Esophagus muscularis mucosa (tissue), 4 donors: ENCODE measurements around the gene PTPRK. TPM values are rescaled to one million over a fixed set of nuclear protein-coding genes. Genes with fewer than 3 reads are reported as not detected.

Experiments
- DNase-seq: peaks from one replicate; pipeline ENCODE4 v3.0.0-alpha.2; 2017; ENCODE audit errors: extremely low spot score
- H3K27ac ChIP-seq, 4 donors: fragments of 200-600 bp; sonication (generic); replicated peaks in 1 of 4; 1 replicate in 3 of 4; 2 replicates in 1 of 4; pipeline ENCODE4 v1.5.1; 2016 to 2019; ENCODE audit warnings: mild to moderate bottlenecking in 1 of 4
- H3K27me3 ChIP-seq, 4 donors: fragments of 200-600 bp; sonication (generic); one replicate each; pipeline versions ENCODE4 v1.5.1 to v1.6.0; 2016 to 2019
- H3K36me3 ChIP-seq, 4 donors: fragments of 200-600 bp; sonication (generic); one replicate each; pipeline ENCODE4 v1.5.1; 2016 to 2019
- H3K4me1 ChIP-seq, 4 donors: fragments of 200-600 bp; sonication (generic); one replicate each; pipeline ENCODE4 v1.5.1; 2016 to 2019
- H3K4me3 ChIP-seq, 4 donors: fragments of 200-600 bp; sonication (generic); 1 replicate in 2 of 4; 2 replicates in 2 of 4; pipeline ENCODE4 v1.5.1; 2016 to 2019; ENCODE audit warnings: mild to moderate bottlenecking in 4 of 4, moderate library complexity in 1 of 4
- H3K9me3 ChIP-seq, 4 donors: fragments of 200-600 bp; sonication (generic); 1 replicate in 3 of 4; 2 replicates in 1 of 4; pipeline ENCODE4 v1.5.1; 2016 to 2019
- EP300 ChIP-seq: sonication (generic); formaldehyde crosslinking; IDR thresholded peaks from one replicate; pipeline ENCODE4 v1.6.1; 2017; ENCODE audit warnings: antibody characterized with exemption
- POLR2A ChIP-seq: fragments of 450-650 bp; IDR thresholded peaks from one replicate; pipeline ENCODE4 v1.6.1; 2017; ENCODE audit warnings: antibody characterized with exemption, moderate library complexity, mild to moderate bottlenecking, low read depth
- POLR2AphosphoS5 ChIP-seq, 2 donors: sonication (generic); formaldehyde crosslinking; IDR thresholded peaks; one replicate each; pipeline ENCODE4 v1.6.1; 2017; ENCODE audit warnings: antibody characterized with exemption in 2 of 2
- WGBS: methylation state at CpG from one replicate; pipeline ENCODE4 v1.1.5; 2018; 5-methylcytosine and 5-hydroxymethylcytosine counted together
- intact Hi-C: fragments of 100-400 bp; cut with DNase I; formaldehyde crosslinking; loops from one replicate; pipeline ENCODE4 v1.15.1; 2023
- total RNA-seq, 4 donors: library from RNA; depleted of rRNA; stranded (reverse); fragments of >200 nt; gene quantifications; one replicate each; pipeline versions ENCODE4 v1.1.0 to v1.2.1, GENCODE V29; 2016
- TF ChIP-seq, protein P1 (sequence below), 3 experiments: fragments of 200-600 bp in 2 of 3; fragments of 450-650 bp in 1 of 3; sonication (generic) in 2 of 3; IDR thresholded peaks; one replicate each; pipeline ENCODE4 v1.5.1; 2017 to 2019; ENCODE audit warnings: antibody characterized with exemption in 3 of 3, mild to moderate bottlenecking in 2 of 3, moderate library complexity in 1 of 3

Gene PTPRK
- total RNA-seq, 4 donors from 2014 or later, result 36.8 to 53.1 (median 43.8) TPM

DNA sequence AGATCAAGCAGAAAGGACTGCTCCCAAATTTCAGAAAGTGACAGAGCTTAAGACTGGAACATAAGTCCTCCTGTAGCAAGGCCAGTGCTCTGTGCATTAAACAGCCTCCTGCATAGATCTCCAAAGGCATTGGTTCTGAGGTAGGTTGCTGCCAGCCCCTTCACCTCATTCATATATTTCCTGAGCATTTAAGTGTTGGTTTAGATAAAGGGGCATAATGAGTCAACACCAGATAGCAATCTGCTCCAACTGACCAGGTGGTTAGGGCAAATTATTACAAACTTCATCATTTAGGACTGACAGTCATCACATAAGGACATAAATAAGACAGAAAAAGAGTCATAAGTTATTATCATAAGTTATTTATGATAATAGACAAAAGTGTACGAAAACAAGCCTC lies 10.7 kb downstream of the PTPRK start:
- intact Hi-C loops, result loop anchor here (10.0 kb wide), 1 partner anchor 175 kb away; no protein-coding TSS in a partner anchor
- Histone ChIP-seq H3K4me1 (peaks cover 21 to 69% (median 54%) of the 10 kb centered on the region in 4 donors), H3K9me3 (no peaks in the 10 kb centered on the region), H3K4me3 (no peak overlapping the region), H3K36me3 (no peaks in the 10 kb centered on the region), H3K27ac (no peak overlapping the region), H3K27me3 (no peaks in the 10 kb centered on the region)
- no peak for DNase-seq
- 93% methylated on average over 1 of the region's 1 CpG for WGBS
- no peak for TF ChIP-seq POLR2A
- TF ChIP-seq, protein P1, sequence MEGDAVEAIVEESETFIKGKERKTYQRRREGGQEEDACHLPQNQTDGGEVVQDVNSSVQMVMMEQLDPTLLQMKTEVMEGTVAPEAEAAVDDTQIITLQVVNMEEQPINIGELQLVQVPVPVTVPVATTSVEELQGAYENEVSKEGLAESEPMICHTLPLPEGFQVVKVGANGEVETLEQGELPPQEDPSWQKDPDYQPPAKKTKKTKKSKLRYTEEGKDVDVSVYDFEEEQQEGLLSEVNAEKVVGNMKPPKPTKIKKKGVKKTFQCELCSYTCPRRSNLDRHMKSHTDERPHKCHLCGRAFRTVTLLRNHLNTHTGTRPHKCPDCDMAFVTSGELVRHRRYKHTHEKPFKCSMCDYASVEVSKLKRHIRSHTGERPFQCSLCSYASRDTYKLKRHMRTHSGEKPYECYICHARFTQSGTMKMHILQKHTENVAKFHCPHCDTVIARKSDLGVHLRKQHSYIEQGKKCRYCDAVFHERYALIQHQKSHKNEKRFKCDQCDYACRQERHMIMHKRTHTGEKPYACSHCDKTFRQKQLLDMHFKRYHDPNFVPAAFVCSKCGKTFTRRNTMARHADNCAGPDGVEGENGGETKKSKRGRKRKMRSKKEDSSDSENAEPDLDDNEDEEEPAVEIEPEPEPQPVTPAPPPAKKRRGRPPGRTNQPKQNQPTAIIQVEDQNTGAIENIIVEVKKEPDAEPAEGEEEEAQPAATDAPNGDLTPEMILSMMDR (IDR thresholded peaks at IDR 0.05), result no peak
- no peak for TF ChIP-seq POLR2AphosphoS5 (IDR thresholded peaks at IDR 0.05)
- TF ChIP-seq EP300, result no peak

- Histone ChIP-seq H3K4me1 (peaks cover 23 to 70% (median 56%) of the 10 kb centered on the region in 4 donors), H3K36me3 (no peaks in the 10 kb centered on the region), H3K4me3 (no peak overlapping the region), H3K9me3 (no peaks in the 10 kb centered on the region), H3K27ac (no peak overlapping the region), H3K27me3 (no peaks in the 10 kb centered on the region)
- DNase-seq, result no peak
- WGBS, result 83% methylated on average over 14 of the region's 15 CpGs
- intact Hi-C loops, result no loop called here
- TF ChIP-seq POLR2A, result no peak
- TF ChIP-seq, protein P1 (IDR thresholded peaks at IDR 0.05), result no peak
- TF ChIP-seq POLR2AphosphoS5 (IDR thresholded peaks at IDR 0.05), result no peak
- TF ChIP-seq EP300, result no peak
Measured at GRCh38 chr6:128508588-128509296, 11.7 kb downstream of the PTPRK start.

- Histone ChIP-seq H3K4me1 (peaks cover 21 to 69% (median 54%) of the 10 kb centered on the region in 4 donors), H3K36me3 (no peaks in the 10 kb centered on the region)
- 62% methylated on average over 5 of the region's 5 CpGs for WGBS
Measured at GRCh38 chr6:128507337-128508310, 12.8 kb downstream of the PTPRK start.

DNA sequence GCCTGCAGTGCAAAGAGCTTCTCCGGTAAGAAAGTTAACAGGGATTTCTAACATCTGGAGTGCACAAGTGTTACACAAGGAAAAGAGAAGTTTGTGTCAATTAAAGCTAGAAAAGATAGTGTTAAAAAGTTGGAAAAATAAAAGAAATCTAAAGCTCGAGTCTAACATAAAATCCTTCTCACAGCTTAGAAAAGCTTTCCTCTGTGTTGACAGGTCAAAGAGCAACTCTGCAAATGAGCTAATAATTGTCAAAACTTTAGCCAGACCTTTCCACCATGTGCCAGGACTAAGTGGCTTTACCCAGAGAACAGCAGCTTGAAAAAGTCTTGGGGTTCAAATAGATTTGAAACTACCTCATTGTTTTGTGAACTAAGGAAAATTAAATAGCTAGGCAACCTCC lies 14.8 kb downstream of the PTPRK start:
- H3K27me3 ChIP-seq, result no peaks in the 10 kb centered on the region
- 46% methylated on average over 2 of the region's 2 CpGs for WGBS
- no peaks in the 10 kb centered on the region for H3K36me3 ChIP-seq
- TF ChIP-seq, protein P1 (IDR thresholded peaks at IDR 0.05), result no peak
- TF ChIP-seq POLR2A, result no peak
- no peak for TF ChIP-seq POLR2AphosphoS5 (IDR thresholded peaks at IDR 0.05)
- TF ChIP-seq EP300, result no peak
- peaks cover 18 to 68% (median 54%) of the 10 kb centered on the region in 4 donors for H3K4me1 ChIP-seq
- H3K27ac ChIP-seq, result no peak overlapping the region
- no peak for DNase-seq
- H3K4me3 ChIP-seq, result no peak overlapping the region
- H3K9me3 ChIP-seq, result no peaks in the 10 kb centered on the region
- intact Hi-C loops, result no loop called here

More at GRCh38 chr6:128507337-128508310, 12.8 kb downstream of the PTPRK start:
- intact Hi-C loops, result no loop called here
- TF ChIP-seq POLR2A, result no peak
- no peak for TF ChIP-seq EP300
- TF ChIP-seq POLR2AphosphoS5 (IDR thresholded peaks at IDR 0.05), result no peak
- TF ChIP-seq, protein P1 (IDR thresholded peaks at IDR 0.05), result no peak
- no peaks in the 10 kb centered on the region for H3K27me3 ChIP-seq
- peak overlapping the region in 1 of 4 donors; percentile 39 for H3K27ac ChIP-seq
- no peak overlapping the region for H3K4me3 ChIP-seq
- no peaks in the 10 kb centered on the region for H3K9me3 ChIP-seq
- DNase-seq, result no peak
